ENCODE measurements around the gene STRA6. TPM values are rescaled to one million over a fixed set of nuclear protein-coding genes. Genes with fewer than 3 reads are reported as not detected.

Gene STRA6
- total RNA-seq, 4 donors from 2014 or later = not detected

DNA sequence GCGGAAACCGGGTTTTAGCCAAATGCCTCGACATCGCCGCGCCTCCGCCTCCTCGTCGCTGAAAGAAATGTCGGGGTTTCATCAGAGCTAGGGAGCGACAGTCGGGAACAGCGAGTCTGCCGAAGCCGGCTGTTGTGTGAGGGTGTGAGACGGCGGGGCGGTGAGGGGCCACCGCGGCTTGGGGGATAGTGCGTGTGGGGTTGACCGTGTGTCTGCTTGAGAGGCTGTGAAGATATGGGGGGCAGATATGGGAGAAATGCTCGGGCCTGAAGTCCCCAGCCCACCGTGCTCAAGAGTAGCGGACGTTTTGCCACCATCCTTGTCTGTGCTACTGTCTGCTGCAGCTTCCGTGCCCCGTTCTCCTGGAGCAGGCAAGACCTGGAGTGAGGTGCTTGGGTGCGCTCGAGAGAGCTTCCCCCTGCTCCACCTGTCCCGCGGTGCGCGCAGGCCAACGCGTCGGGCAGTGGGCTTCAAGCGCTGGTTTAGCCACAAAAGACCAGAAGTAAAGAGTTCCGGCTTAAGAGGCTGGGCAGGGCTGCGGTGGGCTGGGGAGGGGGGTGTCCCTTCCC is 72.9 kb downstream of the STRA6 start:
- TF ChIP-seq, protein P1, sequence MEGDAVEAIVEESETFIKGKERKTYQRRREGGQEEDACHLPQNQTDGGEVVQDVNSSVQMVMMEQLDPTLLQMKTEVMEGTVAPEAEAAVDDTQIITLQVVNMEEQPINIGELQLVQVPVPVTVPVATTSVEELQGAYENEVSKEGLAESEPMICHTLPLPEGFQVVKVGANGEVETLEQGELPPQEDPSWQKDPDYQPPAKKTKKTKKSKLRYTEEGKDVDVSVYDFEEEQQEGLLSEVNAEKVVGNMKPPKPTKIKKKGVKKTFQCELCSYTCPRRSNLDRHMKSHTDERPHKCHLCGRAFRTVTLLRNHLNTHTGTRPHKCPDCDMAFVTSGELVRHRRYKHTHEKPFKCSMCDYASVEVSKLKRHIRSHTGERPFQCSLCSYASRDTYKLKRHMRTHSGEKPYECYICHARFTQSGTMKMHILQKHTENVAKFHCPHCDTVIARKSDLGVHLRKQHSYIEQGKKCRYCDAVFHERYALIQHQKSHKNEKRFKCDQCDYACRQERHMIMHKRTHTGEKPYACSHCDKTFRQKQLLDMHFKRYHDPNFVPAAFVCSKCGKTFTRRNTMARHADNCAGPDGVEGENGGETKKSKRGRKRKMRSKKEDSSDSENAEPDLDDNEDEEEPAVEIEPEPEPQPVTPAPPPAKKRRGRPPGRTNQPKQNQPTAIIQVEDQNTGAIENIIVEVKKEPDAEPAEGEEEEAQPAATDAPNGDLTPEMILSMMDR (IDR thresholded peaks at IDR 0.05; ENCODE audit: low read depth) = no peak

Small RNA genes lying within 50 kb of the gene (small RNA-seq; reads per million reads assigned to genes)
- gene RF00017 = not detected

Other genes starting within 250 kb of the STRA6 start
- gene STOML1, start 210.5 kb downstream of the STRA6 start, total RNA-seq = 10 to 100 TPM; 10.9 to 25.8 (median 18.2) TPM
- gene PML, start 208.1 kb downstream of the STRA6 start, total RNA-seq = 100 to 1,000 TPM in 1 of 4 donors, 10 to 100 TPM in 3; 45.2 to 214 (median 65.5) TPM
- under 1 TPM in 1 of 4 donors, not detected in 3; 0.17 TPM for gene GOLGA6A, start 120.2 kb downstream of the STRA6 start, total RNA-seq
- 1 to 10 TPM in 2 of 4 donors, under 1 TPM in 1, not detected in 1; 0.44 to 3.6 (median 1.1) TPM for gene ISLR2, start 72.2 kb downstream of the STRA6 start, total RNA-seq
- gene ISLR, start 29.1 kb downstream of the STRA6 start, total RNA-seq = 10 to 100 TPM; 52.0 to 89.6 (median 63.8) TPM
- gene CCDC33, start 33.5 kb upstream of the STRA6 start, total RNA-seq = not detected
- gene CYP11A1, start 164.9 kb upstream of the STRA6 start, total RNA-seq = 1 to 10 TPM; 1.6 to 3.6 (median 2.5) TPM
- gene SEMA7A, start 231.2 kb upstream of the STRA6 start, total RNA-seq = 1 to 10 TPM in 1 of 4 donors, under 1 TPM in 3; 0.38 to 2.4 (median 0.74) TPM

All from subcutaneous adipose tissue (tissue), 4 donors.